ENCODE data around the gene TBX18.

The TBX18 gene

DNA sequence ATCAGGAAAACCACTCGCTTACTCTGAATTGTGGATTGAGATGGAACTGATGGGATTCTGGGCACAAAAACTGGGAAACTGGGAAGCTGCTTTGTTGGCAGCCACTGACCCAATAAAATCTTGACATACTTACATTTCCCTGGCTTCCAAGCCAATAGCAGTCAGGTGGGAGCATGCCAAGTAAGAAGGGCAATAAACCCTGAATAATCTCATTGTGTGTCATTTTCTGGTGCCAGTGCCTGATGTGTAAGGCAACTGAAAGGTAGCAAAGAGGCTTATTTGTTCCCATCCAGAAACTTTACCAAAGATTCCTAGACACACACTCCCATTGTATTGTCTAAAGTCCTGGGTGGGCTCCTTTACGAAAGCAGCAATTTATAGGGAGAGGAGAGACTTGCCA, 93.2 kb downstream of the TBX18 start:
- peak; percentile 23 for DNase-seq (ENCODE audit: low spot score)

DNA sequence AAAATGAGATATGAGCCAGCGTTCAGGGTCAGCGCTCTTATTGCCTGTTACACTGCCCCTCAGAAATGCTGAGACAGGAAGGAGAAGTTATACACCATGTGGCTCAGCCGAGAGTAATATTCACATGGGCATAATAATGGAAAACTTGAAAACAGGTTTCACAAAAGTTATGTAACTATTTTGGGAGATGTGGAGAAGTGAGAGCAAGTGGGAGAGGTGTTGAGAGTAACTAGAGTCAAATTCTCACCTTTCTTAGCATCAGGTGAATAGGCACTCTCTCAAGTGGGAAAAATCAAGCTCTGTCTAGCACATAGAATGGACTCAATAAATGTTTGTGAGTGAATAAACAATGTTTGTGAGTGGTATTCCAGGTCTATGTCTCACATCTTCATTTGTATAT, 94.5 kb downstream of the TBX18 start:
- DNase-seq (ENCODE audit: low spot score) = no peak

DNA sequence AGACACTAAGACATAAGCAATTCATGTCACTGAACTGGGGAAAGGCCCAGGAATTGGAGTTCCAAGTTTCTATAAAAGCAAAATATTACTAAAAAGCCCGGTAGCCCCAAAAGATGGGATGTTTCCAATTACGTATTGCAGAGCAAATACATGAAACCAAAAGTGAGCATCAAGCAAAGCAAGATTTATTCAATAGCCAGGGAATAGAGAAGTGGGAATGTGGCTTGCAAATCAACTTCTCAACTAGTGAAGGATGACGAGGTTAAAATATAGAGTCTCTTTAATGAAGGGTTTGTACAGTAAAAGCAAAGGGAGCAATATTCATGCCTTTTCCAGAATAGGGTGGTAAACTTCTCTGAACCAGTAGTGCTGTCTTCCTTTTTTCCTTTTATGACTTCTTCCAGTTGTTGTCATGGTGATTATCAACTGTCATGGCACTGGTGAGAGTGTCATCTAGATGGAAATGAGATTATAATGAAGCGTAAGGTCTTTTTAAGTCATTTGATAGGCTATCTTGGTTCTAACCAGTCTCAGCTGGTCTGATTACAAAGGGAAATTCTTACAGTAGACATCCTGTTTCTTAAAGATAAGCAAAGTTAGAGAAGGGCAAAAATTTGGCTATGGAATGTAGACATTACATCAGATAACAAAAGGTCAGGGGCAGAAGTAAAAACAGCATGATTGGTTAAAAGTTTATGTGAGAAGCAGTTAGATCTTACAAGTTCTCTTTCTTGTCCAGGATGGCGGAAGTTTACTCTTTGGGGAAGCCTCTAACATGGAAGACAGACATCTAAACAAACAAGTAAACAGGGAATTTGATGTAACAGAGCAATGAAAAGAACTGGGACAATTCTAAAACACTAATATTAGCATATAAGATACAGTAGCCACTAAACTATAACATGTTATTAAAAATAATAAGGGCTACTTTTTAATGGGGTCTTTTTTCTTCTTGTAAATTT, 96.9 kb downstream of the TBX18 start:
- DNase-seq (ENCODE audit: low spot score) = no peak

DNA sequence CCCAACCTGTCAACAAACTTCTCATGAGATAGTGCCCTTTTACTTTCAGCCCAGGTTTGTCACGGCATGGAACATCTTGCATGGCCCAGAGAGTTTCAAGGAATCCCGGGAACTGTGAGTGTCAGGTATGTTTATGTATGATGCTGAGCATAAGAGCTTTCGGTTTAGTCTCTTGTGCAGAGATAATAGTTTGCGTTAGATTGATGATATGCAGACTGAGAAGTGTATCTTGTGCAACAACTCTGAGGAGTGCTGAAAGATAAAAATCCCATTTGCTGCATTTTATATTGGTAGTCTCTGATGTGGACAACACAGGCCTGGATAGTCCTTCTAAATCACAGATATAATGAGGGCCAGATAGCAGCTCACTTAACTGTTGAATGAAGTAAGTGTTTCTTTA, 99.0 kb downstream of the TBX18 start:
- DNase-seq (ENCODE audit: low spot score) = no peak

DNA sequence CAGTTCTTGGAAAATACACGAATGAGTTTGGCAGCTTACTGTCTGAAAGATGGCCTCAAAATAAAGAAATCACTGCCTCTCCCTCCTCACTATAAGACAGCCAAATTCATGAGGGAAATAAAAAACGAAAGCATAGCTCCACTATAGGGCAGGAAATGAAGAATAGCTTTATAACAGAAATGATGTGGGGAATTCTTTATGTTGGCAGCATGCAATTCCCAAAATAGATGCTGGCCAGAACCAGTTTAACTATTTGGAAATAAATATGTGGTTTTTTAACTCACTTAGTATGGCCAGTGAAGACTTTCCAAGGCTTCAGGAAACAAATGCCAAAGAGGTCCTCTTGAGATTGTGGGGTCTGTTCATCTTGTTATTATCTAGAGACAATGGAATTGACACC, 100.5 kb downstream of the TBX18 start:
- no peak for DNase-seq (ENCODE audit: low spot score)

DNA sequence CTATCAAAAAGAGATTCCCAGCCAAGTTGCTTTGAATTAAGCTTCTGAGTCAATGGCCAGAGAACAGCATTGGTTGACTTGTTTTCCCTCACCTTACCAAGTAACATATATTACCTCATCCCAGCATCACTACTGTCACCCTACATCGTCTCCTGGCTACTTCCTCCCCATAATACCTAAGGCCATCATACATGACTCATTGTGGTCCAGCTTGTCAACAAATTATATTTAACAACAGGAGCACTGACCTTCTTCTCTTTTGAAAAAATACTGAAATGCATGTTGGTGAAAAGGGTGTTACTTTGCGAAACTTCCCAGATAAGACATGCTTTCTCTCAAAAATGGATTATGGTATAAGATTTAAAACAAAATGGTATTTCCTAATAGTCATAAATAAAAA, 106.9 kb downstream of the TBX18 start:
- DNase-seq (ENCODE audit: low spot score) = no peak

DNA sequence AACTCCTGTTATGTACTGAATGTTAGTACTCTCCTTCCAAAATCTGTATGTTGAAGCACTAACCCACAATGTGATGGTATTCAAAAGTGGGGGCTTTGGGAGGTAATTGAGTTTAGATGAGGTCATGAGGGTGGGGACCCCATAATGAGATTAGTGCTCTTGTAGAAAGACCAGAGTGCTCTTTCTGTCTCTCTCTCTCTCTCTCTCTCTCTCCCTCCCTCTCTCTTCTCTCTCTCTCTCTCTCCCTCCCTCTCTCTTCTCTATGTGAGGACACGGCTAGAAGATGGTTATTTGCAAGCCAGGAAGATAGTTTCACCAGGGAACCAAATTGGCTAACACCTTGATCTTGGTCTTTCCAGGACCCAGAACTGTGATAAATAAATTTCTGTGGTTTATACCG, 107.4 kb downstream of the TBX18 start:
- DNase-seq (ENCODE audit: low spot score) = no peak

DNA sequence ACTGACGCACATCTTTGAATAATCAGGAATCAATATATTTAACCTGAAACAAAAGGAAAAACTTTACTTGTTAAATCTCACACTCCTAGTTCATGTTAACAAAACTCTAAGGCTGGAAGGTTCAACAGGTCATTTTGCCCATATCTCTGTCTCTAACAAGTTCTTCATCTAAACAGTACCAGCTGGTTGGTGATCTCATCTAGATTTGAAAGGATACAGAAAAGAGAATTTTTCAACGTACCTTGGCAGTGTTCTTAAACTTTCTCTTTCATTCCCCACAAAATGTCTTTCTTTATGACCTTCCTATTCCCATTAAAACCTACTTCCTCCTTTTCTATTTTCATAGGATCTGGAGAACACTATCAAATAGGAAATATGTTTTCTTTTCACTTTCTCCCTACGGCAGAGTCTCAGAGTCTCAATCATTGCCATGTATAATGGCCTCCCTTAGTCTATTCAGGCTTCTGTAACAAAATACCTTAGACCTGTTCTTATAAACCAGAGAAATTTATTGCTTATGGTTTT, 111.3 kb downstream of the TBX18 start:
- DNase-seq (ENCODE audit: low spot score) = no peak

DNA sequence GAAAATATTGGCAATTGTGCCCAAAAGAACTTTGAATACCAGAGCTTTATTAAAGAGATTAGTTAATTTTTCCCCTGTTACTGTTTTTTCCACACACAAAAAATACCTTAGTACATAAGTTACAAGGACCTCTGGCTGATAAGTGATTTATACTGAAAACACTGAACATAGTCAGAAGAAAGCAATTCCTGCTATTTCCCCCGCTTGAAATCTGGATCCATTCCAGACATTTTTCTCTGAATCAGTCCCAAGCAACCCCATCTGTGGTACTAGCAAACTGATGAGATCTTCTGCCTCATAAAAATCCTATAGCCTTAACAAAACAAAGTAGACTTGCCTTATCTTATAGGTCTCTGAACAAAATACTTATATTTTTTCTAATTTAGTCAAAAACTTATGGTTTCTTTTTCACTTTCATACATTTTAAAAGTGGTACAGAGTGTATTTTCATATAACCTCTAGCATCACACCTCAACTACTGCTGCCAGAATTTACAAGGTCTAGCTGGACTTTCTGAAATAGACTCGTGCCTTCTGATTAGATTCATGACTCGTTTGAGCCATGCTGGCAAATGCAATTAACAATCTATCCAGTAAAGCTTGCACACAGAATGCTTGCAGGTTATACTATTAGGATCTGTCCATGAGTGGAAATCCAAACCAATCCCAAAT, 111.9 kb downstream of the TBX18 start:
- DNase-seq (ENCODE audit: low spot score) = no peak

DNA sequence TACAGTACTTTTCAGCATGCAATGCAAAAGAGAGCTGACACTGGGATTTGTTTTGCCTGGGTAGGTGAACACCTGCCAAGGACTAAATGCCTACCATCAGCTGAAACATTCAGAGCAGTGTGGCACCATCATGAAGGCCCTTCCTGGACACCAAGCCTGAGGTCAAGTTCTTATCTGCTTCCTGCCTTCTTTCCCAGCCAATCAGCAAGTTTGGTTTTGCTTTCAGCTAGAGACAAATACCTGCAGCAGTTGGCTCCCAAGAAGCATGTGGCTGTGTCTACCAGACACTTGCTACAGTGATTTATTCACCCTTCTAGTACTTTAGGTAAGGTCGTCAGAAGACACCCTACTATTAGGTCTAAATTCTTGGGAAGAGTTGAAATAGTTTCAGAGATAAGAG, 112.8 kb downstream of the TBX18 start:
- DNase-seq (ENCODE audit: low spot score) = no peak

DNA sequence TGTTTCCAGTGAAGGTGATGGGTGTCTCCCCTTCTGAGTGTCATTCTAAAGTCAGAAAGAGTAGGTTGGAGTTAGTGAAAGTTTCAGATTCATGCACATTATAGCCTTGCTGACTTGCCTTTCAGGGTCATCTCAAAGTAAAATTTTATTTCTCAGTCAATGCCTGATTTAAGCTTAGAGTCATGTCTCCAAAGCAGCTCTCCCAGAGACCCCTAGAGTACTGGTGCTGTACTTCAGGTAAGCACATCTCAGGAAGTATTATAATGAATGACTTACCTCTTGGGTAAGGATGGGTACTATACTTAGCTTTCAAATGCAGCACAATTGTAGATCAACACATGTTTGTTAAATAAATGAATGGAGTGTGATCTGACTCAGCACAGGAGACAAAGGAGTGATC, 116.0 kb downstream of the TBX18 start:
- no peak for DNase-seq (ENCODE audit: low spot score)

DNA sequence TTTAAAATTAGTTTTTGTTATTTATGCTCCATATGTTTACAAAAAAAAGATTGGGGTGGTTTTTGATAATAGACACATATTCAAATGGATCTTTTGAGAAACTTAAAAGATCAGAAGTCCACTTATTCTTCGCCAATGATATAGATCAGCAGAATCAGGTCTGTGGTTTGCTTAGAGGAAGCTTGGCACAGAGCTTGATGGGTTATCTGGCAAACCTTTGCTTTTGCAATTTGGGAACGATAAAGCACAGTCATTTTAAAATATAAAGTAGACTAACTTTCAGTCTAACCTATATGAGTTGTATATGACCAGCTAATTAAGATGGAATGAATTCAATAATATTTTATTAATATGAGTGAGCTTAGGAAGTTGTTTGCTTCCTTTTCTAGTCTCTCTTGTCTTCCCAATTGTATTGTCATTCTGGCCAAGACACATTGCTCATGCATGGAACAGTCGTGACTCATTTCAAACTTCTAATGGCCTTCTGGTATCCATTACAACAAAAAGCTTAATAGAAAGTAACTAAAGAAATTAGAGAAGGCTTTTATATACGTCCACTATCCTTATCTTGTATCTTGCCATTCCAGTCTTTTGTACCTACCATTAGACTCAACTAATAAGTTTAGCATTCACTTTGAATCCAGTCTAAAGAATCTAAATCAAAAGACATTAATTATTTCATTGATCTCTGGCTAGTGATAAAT, 118.7 kb downstream of the TBX18 start:
- DNase-seq (ENCODE audit: low spot score) = no peak

DNA sequence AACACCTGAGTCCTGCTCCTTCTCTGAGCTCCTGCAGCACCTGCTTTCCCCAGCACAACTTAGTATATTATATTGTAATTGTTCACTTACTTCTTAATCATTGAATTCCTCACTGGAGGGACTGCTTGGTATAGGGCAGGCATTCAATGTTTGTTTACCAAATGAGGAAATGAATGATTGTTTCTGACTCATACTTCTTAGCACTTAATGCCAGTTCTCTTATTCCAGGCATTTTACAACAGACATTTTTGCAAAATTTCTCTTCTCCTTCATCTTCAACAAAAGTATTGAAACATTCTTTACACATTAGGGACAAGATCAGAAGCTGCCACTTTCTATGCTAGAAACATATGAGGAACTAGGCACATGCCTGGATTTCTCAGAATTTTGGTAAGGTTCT, 119.4 kb downstream of the TBX18 start:
- DNase-seq (ENCODE audit: low spot score) = no peak

DNA sequence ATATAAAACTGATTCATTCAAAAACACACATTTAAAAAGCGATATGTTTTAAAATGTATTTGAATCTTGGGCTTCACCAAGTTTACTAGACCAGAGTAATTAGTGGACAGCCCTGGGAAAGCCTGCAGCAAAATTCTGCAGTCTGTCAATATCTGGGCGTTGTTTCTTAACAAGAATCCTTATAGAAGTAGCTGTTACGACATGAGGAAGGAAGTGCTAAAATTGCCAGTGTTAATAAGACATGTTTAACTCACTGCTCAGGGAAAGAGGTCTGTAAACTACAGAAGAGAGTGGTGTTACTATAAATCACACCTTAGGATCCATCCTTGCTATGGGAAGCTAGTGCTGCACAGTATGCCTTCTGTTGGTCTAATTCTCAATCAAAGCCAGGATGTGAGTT, 120.6 kb downstream of the TBX18 start:
- no peak for DNase-seq (ENCODE audit: low spot score)

DNA sequence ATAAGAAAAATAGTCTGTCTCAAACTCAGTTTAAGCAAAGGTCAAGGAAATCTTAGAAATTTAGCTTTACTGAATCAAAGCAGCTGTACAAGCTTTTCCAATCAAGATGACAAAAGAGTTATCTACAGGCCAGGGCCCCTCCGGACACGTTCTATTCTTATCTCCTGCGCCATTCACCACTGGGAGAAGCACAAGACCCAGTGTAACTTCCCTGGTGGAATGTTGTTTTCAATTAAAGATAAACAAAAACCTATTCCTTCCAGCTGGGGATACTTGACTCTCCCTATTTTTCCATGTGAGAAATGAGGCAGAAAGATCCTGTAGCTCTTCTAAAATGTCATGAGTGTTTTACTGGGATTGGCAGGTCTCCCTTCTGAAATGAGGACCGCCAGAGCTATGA, 123.3 kb downstream of the TBX18 start:
- no peak for DNase-seq (ENCODE audit: low spot score)

DNA sequence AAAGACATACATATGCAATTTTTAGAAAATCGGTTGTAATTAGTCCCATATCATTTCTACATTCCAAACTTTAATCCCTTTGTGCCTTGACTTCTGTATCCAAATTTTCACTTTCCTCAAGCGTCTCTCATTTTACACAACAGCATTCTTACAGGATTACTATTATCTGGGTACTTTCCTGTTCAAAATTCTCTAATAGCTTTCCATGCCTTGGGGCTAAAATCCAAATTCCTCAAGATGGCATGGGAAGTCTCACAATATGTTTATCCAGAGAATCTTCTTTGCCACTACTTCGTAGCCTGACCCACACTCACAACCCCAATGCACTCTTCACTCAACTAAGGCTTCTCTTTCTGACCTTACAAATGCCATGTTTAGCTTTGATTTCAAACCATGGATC, 125.0 kb downstream of the TBX18 start:
- no peak for DNase-seq (ENCODE audit: low spot score)

DNA sequence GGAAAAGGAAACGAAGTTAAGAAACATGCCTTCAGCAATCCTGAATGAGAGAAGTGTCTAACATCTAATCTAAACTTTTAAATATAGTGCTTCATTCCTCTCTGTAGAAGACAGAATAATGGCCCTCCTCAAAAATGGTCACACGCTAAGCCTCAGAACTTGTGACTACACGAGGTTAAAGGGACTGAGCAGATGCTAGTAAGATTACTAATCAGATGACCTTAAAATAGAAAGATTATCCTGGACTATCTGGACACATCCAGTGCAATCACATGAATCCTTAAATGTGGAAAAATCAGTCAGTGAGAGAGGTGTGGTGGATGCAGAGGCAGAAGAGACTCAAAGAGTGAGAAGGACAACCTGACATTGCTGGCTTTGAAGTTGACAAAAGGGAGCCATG, 126.1 kb downstream of the TBX18 start:
- DNase-seq (ENCODE audit: low spot score) = no peak
